ENCODE data around the gene R3HDM2.
"Not testable (repeated sequence)": the region's sequence is repeated elsewhere in the genome, so short reads cannot be mapped to it uniquely, and the experiment has no call there.

The R3HDM2 gene

DNA sequence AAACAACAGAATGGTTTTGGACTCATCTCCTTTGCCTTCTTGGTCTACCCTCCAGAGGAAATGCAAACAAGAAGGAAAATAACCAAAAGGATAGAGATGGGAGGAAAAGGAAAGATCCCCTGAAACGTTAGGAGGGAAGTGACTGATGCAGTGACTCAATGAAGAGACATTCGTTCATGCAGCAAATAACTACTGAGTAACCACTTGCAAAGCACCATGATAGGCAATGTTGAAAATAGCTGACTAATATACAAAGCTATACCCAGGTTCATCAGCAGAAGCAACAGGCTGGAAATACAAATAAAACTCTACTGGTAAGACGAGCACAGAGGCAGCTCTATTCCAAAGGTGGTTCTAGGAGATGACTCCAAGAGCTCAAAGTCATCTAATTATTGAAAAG is 41.8 kb downstream of the R3HDM2 start:
- in situ Hi-C loops (cut with MboI; ENCODE audit: low sequenced_read_pairs): no loop called here

DNA sequence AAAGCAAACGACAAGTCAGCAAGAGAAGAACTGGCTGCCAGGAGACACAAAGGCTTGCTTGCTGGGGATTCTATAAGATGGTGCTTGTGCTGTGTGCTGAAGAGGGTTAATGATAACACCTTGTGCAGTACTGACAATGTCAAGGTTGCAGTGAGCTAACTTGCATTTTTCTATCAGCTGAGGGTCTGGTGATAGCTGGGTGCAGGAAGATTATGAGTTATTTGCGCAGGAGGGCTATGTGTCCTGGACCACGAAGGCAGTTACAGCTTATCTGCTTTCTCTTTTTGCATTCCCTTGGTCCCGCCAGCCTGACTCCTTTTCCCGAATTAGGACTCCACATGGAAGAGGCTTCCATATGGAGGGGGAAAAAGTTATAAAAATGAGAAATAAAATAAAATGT is 42.4 kb downstream of the R3HDM2 start:
- in situ Hi-C loops (cut with MboI; ENCODE audit: low sequenced_read_pairs): no loop called here

DNA sequence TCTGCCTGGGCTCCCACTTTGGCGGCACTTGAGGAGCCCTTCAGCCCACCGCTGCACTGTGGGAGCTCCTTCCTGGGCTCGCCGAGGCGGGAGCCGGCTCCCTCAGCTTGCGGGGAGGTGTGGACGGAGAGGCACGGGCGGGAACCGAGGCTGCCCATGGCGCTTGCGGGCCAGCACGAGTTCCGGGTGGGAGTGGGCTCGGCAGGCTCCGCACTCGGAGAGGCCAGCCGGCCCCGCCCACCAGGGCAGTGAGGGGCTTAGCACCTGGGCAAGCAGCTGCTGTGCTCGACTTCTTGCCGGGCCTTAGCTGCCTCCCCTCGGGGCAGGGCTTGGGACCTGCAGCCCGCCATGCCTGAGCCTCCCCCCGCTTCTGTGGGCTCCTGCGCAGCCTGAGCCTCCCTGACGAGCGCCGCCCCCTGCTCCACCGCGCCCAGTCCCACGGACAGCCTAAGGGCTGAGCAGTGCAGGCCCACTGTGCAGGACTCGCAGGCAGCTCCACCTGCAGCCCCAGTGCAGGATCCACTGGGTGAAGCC is 44.6 kb downstream of the R3HDM2 start:
- in situ Hi-C loops (cut with MboI; ENCODE audit: low sequenced_read_pairs): no loop called here

DNA sequence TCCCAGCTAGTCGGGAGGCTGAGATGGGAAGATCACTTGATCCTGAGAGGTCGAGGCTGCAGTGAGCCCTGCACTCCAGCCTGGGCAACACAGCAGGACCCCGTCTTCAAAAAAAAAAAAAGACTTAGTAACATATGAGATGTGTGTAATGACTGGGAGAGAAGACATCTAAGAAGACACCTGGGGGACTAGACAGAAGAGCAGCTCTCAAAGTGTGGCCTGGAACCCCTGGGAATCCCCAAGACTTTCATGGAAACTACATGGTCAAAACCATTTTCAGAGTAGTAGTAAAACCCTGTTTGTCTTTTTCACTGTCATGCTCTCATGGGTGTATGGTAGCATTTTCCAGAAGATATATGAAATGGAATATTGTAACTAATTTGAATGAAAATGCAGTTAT is 45.3 kb downstream of the R3HDM2 start:
- in situ Hi-C loops (cut with MboI; ENCODE audit: low sequenced_read_pairs): no loop called here

DNA sequence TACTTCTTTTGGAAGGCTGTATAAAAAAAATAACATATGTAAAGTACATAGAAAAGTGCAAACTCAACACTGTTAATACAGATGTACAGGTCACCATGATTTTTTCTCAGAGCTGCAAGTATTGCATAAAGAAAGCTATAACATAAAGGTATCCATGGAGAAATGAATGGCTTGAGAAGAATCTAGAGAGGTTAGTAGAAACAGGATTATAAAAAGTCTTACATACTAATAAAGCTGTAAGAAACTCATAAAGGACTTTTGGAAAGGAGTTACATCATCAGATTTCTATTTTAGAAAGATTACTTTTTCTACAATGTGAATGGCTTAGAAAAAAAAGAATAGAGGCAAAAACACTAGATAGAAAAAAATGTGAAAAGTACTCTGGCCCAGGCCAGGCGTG is 46.4 kb downstream of the R3HDM2 start:
- in situ Hi-C loops (cut with MboI; ENCODE audit: low sequenced_read_pairs): no loop called here

DNA sequence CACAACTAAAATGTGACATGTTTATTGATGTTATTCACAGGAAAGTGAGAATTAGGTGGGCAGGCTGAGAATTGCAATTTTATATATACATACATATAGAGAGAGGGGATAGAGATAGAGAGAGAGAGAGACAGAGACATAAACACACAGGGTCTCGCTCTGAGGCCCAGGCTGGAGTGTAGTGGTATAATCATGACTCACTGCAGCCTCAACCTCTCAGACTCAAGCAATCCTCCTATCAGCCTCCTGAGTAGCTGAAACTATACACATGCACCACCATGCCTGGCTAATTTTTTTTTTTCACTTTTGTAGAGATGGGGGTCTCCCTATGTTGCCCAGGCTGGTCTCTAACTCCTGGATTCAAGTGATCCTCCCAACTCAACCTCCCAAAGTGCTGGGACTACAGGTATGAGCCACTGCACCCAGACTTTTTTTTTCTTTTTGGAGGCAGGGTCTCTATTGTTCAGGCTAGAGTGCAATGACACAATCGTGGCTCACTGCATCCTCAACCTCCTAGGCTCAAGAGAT is 49.1 kb downstream of the R3HDM2 start:
- in situ Hi-C loops (cut with MboI; ENCODE audit: low sequenced_read_pairs): no loop called here

DNA sequence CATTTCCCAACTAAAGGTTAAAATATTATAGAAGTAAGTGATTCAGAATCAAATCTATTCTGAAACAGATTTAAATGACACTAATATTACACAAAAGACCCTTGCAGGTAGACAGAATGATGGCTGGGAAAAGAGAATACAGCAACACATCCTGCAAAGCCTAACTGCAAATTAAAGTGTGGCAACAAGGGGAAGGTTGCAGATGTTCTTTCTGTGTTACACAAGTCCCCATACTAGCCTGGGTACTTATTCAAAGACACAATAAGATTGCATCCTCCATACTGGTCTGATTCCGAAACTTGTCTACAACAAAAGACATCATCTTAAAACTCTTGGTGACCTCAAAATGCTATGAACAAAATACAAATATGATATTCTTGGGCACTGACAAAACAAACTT is 50.5 kb downstream of the R3HDM2 start:
- in situ Hi-C loops (cut with MboI; ENCODE audit: low sequenced_read_pairs): no loop called here

DNA sequence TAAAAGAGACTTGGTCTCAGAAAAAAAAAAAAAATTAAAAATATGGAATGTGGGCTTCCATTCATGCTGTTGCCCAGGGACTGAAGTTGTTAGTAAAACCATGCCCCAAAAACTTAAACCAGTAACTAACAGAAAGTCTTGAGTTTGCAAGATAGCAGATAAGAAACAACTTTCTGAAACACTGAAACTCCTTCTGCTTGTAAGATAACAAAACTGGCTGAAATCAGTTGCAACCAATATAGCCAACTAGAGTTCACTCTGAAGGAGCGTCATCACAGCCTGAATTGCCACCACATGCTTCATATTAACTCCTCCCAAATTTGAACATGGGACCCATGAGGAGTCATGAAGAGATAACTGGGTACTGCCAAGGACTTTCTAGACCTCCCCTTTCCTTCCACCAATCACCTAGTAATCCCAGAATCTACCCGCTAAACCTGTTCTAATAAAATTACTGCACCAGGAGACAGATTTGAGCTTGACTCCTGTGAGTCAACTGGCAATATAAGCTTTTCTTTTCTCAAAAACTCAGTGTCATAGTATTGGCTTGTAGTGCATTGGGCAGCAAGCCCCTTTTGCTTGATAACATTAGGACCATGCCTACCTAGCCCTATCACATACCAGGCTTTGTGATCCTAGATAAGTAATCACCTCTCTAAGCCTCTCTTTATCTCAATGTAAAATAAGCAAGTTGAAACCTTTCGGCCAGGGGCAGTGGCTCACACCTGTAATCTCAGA is 53.6 kb downstream of the R3HDM2 start:
- in situ Hi-C loops (cut with MboI; ENCODE audit: low sequenced_read_pairs): no loop called here

DNA sequence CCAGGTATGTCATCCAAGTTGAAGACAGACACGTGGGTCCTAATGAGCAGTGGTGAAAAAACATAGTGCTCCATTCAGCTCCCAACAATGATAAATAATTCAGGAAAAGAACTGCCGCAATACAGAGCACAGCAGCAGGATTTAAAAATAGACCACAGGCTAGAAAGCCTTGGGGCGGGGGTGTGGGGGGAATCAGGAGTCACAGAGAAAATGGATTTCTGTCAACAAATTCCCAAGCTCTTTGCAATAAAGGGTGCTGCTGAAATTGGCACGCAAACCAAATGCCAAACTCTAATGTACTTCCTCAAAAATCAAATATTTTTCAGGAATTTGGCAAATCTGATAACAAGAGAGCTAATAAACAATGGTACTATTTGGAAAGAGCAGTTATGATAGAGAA is 58.6 kb downstream of the R3HDM2 start:
- in situ Hi-C loops (cut with MboI; ENCODE audit: low sequenced_read_pairs): no loop called here

DNA sequence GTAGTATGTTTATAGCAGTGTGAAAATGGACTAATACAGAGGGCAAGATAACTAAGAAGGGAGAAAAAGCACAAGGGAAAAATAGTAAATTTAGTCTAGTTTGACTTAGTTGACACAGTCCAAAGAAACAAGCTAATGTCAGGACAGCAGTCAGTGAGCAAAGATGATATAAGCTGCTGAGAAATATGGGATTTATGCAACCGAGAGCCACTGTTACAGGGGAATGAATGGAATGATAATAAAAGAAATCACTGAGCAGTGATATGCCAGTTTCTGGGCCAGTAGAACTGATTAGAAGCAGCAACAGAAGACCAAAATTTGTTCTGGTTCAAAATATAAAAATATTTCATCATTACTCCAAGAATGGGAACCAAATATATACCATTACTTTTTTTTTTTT is 60.1 kb downstream of the R3HDM2 start:
- in situ Hi-C loops (cut with MboI; ENCODE audit: low sequenced_read_pairs): no loop called here

DNA sequence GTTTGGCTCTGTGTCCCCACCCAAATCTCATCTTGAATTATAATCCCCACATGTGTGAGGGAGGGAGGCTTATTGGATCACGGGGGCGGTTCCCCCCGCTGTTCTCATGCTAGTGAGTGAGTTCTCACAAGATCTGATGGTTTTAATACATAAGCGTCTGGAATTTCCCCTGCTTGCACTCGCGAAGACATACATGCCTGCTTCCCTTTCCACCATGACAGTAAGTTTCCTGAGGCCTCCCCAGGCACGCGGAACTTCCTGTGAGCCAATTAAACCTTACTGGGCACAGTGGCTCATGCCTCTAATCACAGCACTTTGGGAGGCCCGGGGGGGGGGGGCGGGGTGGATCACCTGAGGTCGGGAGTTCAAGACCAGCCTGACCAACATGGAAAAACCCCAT is 60.8 kb downstream of the R3HDM2 start:
- in situ Hi-C loops (cut with MboI; ENCODE audit: low sequenced_read_pairs): no loop called here

DNA sequence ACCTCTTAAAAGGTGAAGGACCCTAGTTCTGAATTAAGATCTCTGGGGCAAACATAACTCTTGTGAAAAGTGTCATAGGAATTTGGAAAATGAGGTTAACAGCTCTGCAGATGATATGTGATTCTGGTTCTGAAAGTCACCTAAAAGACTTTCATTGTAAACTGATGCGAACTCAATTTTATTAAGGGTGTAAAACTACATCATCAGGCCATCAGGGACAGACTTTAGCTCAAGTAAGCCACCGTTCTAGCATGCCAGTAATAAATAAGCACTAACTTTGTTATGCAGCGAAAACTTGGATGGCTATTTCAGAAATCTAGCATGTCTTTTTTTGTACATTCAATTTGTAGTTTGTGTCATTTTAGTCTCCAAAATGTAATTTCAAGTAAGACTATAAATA is 61.6 kb downstream of the R3HDM2 start:
- in situ Hi-C loops (cut with MboI; ENCODE audit: low sequenced_read_pairs): no loop called here

DNA sequence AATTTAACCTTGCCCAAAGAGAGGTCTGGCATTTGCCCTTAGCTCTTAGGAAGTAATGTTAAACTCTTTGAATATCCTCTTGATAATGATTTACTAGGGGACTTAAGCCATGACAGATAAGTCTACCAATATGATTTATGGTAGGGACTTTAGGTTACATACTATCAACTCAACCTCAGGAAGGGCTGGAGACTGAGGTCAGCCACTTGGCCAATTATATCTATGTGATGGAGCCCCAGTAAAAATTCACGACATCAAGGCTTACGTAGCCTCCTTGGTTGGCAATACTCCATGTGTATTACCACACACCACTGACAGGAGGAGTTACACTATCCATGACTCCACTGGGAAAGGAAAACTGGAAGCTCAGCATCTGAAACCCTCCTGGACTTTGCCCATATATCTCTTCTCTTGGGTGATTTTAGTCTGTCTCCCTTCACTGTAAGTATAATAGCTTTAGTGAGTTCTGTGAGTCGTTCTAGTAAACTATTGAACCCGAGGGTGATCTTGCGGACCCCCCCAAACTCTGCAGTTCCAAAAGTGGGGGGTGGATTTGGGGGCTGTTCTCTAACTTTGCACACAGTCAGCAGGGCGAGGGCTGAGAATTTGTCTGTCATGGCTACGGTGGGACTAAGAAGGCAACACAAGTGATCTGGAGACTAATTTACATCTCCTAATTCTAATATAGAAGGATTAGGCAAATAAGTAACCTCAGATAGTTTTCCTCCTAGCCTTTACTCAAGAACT is 62.3 kb downstream of the R3HDM2 start:
- in situ Hi-C loops (cut with MboI; ENCODE audit: low sequenced_read_pairs): no loop called here

DNA sequence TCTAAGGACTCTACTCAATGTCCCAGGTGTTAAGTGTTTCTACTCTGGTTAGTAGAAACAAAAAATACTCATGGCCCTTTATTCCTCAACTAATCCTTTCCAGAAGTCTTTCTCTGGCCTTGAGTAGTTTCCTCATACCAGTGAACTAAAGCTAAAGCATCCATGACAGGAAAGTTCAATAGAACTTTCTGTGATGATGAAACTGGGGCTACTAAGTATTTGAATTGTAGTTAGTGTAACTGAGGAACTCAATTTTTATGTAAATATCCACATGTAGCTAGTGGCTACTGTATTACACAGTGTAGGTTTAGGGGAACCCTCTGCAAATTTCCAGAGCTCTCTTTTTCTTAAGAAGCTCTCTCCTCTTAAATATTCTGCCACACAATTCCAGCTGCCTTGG is 63.7 kb downstream of the R3HDM2 start:
- in situ Hi-C loops (cut with MboI; ENCODE audit: low sequenced_read_pairs): no loop called here

DNA sequence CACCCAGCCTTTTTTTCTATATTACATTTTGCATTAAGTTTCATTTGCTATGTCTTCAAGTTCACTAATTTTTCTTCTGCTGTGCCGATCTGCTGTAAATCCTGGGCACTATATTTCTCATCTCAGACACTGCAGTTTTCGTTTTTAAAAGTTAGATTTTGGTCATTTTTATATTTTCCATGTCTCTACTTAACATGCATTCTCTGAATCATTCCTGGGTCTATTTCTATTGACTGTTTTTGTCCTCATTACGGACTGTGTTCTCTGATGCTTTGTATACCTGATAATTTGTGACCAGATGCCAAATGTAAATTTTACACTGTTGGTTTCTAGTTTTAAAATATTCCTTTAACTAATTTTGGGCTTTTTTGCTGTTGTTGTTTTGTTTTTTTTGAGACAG is 64.5 kb downstream of the R3HDM2 start:
- in situ Hi-C loops (cut with MboI; ENCODE audit: low sequenced_read_pairs): no loop called here

DNA sequence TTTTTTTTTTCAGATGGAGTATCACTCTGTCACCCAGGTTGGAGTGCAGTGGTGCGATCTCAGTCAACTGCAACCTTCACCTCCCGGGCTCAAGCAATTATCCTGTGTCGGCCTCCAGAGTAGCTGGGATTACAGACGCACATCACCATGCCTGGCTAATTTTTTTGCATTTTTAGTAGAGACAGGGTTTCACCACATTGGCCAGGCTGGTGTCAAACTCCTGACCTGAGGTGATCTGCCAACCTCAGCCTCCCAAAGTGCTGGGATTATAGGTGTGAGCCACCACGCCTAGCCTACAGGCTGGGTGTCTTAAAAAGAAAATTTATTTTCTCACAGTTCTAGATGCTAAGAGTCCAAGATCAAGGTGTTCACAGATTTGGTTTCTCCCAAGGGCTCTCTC is 66.7 kb downstream of the R3HDM2 start:
- in situ Hi-C loops (cut with MboI; ENCODE audit: low sequenced_read_pairs): not testable (repeated sequence)

DNA sequence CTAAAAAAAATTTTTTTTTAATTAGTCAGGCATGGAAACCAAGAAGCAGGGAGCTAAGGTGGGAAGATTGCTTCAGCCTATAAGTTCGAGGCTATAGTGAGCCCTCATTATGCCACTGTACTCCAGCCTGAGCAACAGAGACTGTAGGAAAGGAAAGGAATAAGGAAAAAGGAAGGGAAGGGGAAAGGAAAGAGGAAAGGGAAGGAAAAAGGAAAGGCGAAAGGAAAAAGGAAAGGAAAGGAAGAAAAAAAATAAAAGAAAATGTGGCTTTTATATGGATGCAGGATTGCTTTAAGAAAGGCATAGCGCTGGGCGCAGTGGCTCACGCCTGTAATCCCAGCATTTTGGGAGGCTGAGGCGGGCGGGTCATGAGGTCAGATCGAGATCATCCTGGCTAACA is 70.4 kb downstream of the R3HDM2 start:
- in situ Hi-C loops (cut with MboI; ENCODE audit: low sequenced_read_pairs): no loop called here

DNA sequence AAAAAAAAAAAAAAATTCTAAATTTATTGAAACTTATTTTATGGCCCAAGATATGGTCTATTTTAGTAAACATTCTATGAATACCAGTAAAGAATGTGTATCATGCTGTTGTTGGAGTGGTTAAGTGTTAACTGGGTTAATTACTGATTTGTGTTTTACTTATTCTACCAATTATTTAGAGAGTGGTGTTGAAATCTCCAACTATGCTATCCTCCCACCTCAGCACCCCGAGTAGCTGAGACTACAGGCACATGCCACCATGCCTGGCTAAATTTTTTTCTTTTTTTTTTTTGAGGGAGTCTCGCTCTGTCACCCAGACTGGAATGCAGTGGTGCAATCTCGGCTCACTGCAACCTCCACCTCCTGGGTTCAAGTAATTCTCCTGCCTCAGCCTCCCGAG is 72.2 kb downstream of the R3HDM2 start:
- in situ Hi-C loops (cut with MboI; ENCODE audit: low sequenced_read_pairs): no loop called here

DNA sequence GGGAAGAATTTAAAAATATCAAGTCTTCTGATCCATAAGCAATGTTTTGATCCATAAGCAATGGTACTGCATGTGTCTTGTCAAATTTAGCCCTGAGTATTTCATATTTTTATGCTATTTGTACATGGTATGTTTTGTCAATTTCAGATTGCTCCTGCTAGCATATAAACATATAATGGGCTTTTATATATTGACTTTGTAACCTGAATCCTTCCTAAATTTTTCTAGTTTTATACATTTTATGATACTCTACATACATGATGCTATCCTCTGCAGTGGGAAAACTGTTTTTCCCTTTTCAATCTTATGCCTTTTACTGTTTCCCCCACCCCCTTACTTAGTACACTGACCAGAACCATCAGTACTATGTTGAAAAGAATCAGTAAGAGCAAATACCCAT is 75.1 kb downstream of the R3HDM2 start:
- in situ Hi-C loops (cut with MboI; ENCODE audit: low sequenced_read_pairs): no loop called here

DNA sequence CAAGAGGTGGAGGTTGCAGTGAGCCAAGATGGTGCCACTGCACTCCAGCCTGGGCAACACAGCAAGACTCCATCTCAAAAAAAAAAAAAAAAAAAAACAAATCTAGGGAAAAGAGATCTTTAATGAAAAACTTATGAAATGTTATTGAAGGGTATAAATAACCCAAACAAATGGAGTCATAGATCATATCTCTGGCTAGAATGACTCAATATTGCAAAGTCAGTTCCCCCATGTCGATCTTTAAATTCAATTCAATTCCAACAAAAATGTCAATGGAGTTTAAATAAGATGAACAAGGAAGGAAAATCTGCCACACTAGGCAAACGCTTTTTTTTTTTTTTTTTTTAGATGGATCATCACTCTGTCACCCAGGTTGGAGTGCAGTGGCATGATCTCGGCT is 78.7 kb downstream of the R3HDM2 start:
- in situ Hi-C loops (cut with MboI; ENCODE audit: low sequenced_read_pairs): no loop called here

DNA sequence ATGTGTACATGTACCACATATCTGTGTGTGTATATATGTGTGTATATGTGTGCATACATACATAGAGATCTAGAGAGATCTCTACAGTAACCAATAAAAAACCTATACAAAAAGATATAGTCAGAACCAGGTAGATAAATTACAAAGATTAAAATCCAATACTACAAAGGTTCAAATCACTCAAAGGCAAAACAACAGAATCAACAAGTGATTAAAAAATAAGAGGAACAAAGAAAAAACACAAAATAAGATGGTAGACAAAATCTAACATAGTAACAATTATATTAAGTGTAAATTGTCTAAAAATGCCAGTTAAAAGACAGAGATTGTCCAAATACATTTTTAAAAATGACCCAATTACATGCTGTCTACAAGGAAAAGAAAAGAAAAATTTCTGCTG is 83.6 kb downstream of the R3HDM2 start:
- in situ Hi-C loops (cut with MboI; ENCODE audit: low sequenced_read_pairs): no loop called here

DNA sequence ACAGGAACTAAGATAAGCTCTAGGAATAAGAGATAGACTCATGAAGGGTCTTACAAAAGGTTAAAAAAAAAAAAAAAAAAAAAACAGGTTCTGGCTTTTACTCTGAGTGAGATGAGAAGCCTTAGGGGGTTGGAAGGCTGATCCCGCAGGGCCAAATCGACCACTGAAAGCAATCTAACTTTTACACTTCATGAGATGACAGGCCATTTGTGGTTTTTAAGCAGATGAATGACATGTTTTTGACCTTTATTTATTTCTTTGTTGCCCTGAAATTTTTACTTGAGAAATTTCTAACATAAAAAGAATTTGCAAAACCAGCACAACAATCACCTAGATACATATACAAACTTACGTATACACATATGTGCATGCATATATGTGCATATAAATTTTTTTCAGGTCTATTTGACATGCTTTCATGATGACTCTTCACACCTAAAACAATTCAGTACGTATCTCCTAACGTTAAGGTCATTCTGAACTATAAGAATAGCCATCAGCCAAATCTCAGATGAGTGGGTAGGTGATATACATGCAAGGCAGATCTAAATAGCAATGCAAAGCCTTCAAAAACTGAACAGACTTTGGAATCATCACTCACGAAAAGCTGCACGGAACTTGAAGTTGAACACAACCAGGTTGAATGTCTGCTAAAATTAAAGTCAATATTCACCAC is 87.0 kb downstream of the R3HDM2 start:
- in situ Hi-C loops (cut with MboI; ENCODE audit: low sequenced_read_pairs): no loop called here

Data from HL-60/S4 treated with phorbol 12-myristate 13-acetate at 8.2 ng/mL for 4 days and 3 days (cell line).